Hematopoietic multipotent progenitor cell (in vitro differentiated cells): Measurements from ENCODE around the gene MAPRE2. TPM values are rescaled to one million over a fixed set of nuclear protein-coding genes. Genes with fewer than 3 reads are reported as not detected.
"Not testable (repeated sequence)": the region's sequence is repeated elsewhere in the genome, so short reads cannot be mapped to it uniquely, and the experiment has no call there.

ENCODE experiments used
- DNase-seq, 3 donors: peaks; one replicate each; pipeline ENCODE4 v3.0.0-alpha.2; 2011 to 2015; ENCODE audit warnings: low read depth in 2 of 3, low spot score in 2 of 3
- total RNA-seq: library from RNA; depleted of rRNA; stranded (reverse); fragments of >200 nt; gene quantifications from one replicate; pipeline ENCODE4 v1.2.3, GENCODE V29; 2012

The MAPRE2 gene
- total RNA-seq, 1 donor = 77.6 TPM

GRCh38 chr18:35141567-35142274 is 100.5 kb downstream of the MAPRE2 start:
- no peak for DNase-seq

- no peak for DNase-seq
Observed at GRCh38 chr18:35142275-35142615, 101.0 kb downstream of the MAPRE2 start.

GRCh38 chr18:35143622-35144596 is 102.7 kb downstream of the MAPRE2 start:
- peak in 2 of 3 donors; percentile 63 to 70 for DNase-seq

GRCh38 chr18:35144698-35145097 is 103.5 kb downstream of the MAPRE2 start:
- DNase-seq = no peak

GRCh38 chr18:35150195-35150594 is 109.0 kb downstream of the MAPRE2 start:
- DNase-seq = not testable (repeated sequence)

- peak in 1 of 3 donors; percentile 51 for DNase-seq
Observed at GRCh38 chr18:35153609-35154272, 112.5 kb downstream of the MAPRE2 start.

GRCh38 chr18:35155398-35156117 is 114.3 kb downstream of the MAPRE2 start:
- DNase-seq = peak in 1 of 3 donors; percentile 15

- DNase-seq = no peak
Observed at GRCh38 chr18:35157181-35157580, 116.0 kb downstream of the MAPRE2 start.

GRCh38 chr18:35158728-35159450 is 117.7 kb downstream of the MAPRE2 start:
- DNase-seq = peak in 2 of 3 donors; percentile 57 to 87

- no peak for DNase-seq
Observed at GRCh38 chr18:35159782-35160181, 118.6 kb downstream of the MAPRE2 start.

GRCh38 chr18:35161485-35161884 is 120.3 kb downstream of the MAPRE2 start:
- DNase-seq = no peak

GRCh38 chr18:35161934-35162333 is 120.7 kb downstream of the MAPRE2 start:
- no peak for DNase-seq

GRCh38 chr18:35163014-35163539 is 121.9 kb downstream of the MAPRE2 start:
- DNase-seq = no peak

GRCh38 chr18:35163721-35164120 is 122.5 kb downstream of the MAPRE2 start:
- no peak for DNase-seq

- no peak for DNase-seq
Observed at GRCh38 chr18:35164133-35164532, 122.9 kb downstream of the MAPRE2 start.

- DNase-seq = no peak
Observed at GRCh38 chr18:35167332-35167731, 126.1 kb downstream of the MAPRE2 start.

GRCh38 chr18:35167857-35168256 is 126.6 kb downstream of the MAPRE2 start:
- no peak for DNase-seq

GRCh38 chr18:35170323-35170722 is 129.1 kb downstream of the MAPRE2 start:
- DNase-seq = not testable (repeated sequence)

GRCh38 chr18:35171315-35171987 is 130.2 kb downstream of the MAPRE2 start:
- DNase-seq = no peak
